ENCODE results near the gene GOSR1. TPM values are rescaled to one million over a fixed set of nuclear protein-coding genes. Genes with fewer than 3 reads are reported as not detected.
"Not testable (repeated sequence)": the region's sequence is repeated elsewhere in the genome, so short reads cannot be mapped to it uniquely, and the experiment has no call there.

Gene GOSR1
- total RNA-seq, 2 experiments from 2014 or later, result 45.3 to 49.3 TPM

DNA sequence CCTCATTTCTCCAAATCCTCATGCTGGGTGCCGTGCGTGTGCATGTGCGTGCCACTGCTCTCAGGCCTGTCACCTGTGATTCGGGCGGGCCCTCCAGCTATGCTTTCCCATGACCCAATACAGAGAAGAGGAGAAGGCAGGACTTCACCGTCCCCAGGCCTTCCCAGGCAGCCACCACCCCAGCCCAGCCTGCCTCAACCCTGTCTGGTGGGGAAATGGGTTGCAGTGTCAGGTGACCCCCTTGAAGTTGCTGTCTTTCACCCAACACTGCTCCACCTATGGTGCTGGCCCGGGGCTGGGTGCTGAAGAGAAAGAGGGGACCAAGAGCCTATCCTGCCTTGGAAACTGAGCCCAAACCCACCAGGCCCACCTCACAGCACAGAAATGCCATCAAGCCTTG is 94.7 kb downstream of the GOSR1 start:
- Mint-ChIP-seq H3K27ac (no peak overlapping the region), H3K4me3 (no peak overlapping the region), H3K4me1 (no peaks in the 10 kb centered on the region), H3K9me3 (ENCODE audit: low read depth) (no peaks in the 10 kb centered on the region), H3K27me3 (no peaks in the 10 kb centered on the region), H3K36me3 (no peaks in the 10 kb centered on the region)
- ATAC-seq (no peak), DNase-seq (no peak)
- CTCF ChIA-PET, result no interaction called here

DNA sequence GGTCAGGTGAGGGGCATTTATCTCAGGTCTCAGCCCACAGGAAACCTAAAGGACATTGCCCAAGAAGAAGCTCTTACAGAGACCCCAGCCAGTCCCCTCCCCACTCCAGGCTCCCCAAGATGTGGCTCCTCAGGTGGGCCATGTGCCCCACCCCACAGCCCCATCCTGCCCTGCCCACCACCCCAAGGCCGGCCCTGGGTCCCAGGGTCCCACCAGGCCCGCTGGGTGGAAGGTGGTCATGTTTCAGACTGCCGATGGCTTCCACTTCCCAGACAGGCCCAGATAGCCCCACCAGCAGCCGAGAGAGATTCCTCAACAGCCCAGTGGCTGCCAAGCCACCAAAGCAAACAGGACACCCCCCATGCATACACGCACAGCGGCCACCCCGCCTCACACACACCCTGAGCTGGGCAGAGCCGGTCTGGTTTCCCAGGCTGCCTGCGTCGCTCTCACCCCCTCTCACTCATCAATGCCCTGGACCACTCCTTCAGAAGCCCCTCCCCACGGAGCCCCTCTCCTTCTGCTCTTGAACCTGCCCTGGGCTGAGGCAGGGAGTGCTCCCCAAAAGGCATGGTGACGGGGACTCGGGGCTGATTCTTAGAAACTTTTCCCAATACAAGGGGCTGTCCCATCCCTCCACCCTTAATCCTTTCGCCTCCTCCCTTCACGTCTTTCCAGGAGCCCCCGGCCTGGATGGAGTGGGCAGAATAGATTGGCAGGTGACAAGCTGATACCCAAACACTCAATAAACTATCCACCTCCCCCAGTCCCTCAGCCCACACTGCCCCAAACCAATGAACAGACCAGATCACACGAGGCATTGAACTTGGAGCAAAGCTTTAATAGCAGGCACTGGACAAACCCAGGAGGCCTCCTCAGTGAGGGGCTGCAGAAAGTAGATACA is 95.7 kb downstream of the GOSR1 start:
- H3K27me3 Mint-ChIP-seq; H3K36me3 Mint-ChIP-seq; H3K4me1 Mint-ChIP-seq; CTCF ChIA-PET; H3K9me3 Mint-ChIP-seq (ENCODE audit: low read depth); H3K4me3 Mint-ChIP-seq; DNase-seq; H3K27ac Mint-ChIP-seq; ATAC-seq: not testable (repeated sequence)

DNA sequence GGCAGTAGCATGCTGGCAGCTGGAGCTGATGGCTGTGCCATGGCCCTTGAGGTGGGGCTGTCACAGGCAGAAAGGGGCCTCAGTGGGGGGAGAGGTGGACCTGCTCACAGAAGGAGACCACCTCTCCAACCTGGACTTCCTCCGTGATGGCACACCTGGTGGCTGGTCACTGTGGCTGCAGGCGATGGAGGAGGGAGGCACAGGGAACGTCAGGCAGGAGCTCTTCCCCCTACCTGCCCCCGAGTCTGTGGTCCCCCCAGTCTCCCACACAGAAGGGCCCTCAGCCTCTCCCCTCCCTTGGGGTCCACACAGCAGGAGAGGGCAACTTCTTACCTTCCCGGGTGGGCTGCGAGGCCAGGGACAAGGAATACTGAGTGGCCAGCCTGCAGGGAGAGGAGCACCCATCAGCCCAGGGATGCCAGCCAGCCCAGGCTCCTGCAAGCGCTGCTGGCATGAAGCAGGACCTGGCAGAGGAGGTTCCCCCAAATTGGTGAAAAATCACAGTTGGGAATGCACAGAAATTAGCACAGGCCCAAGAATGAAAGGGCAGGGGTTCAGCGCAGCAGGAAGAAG is 96.5 kb downstream of the GOSR1 start:
- H3K4me3 Mint-ChIP-seq, result no peak overlapping the region
- no peak overlapping the region for H3K27ac Mint-ChIP-seq
- CTCF ChIA-PET, result no interaction called here
- DNase-seq, result no peak
- no peaks in the 10 kb centered on the region for H3K36me3 Mint-ChIP-seq
- no peaks in the 10 kb centered on the region for H3K4me1 Mint-ChIP-seq
- peaks cover 3% of the 10 kb centered on the region for H3K27me3 Mint-ChIP-seq
- H3K9me3 Mint-ChIP-seq (ENCODE audit: low read depth), result no peaks in the 10 kb centered on the region
- ATAC-seq, result no peak

DNA sequence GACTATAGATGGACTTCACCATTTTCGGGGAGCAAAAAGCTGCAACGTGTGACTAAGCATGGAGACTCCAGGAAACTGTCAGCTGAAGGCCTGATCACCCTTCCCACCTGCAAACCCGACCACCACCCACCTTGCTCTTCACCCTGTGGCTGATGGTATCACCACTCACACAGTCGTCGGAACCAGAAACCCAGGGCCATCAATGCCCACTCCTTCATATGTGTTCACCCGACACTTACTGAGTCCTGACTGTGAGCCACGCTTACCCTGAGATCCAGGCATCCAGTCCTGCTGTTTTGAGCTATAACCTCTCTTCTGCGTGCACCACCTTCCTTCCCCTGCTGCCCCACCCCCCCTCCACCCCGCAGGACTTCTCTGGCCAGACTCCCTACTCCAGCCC is 97.1 kb downstream of the GOSR1 start:
- CTCF ChIA-PET; H3K36me3 Mint-ChIP-seq; DNase-seq; H3K9me3 Mint-ChIP-seq (ENCODE audit: low read depth); H3K27me3 Mint-ChIP-seq; H3K4me3 Mint-ChIP-seq; H3K4me1 Mint-ChIP-seq; ATAC-seq; H3K27ac Mint-ChIP-seq: not testable (repeated sequence)

DNA sequence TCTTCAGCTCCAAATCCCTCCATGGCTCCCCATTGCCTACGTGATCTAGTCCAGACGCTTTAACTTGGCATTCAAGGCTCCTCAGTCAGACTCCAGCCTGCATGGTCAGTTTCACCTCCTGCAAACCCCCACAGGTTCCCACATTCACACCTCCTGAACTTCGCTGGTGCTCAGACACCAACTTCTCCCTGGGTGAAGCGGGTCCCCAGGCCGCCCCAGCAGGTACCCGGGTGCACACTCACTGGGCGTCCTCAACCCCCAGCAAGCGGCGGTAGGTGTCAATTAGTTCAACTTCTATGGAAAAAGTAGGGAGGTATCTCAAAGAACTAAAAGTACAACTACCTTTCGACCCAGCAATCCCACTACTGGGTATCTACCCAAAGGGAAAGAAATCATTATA is 97.6 kb downstream of the GOSR1 start:
- H3K27ac Mint-ChIP-seq; H3K36me3 Mint-ChIP-seq; ATAC-seq; H3K9me3 Mint-ChIP-seq (ENCODE audit: low read depth); H3K4me3 Mint-ChIP-seq; CTCF ChIA-PET; DNase-seq; H3K27me3 Mint-ChIP-seq; H3K4me1 Mint-ChIP-seq: not testable (repeated sequence)

DNA sequence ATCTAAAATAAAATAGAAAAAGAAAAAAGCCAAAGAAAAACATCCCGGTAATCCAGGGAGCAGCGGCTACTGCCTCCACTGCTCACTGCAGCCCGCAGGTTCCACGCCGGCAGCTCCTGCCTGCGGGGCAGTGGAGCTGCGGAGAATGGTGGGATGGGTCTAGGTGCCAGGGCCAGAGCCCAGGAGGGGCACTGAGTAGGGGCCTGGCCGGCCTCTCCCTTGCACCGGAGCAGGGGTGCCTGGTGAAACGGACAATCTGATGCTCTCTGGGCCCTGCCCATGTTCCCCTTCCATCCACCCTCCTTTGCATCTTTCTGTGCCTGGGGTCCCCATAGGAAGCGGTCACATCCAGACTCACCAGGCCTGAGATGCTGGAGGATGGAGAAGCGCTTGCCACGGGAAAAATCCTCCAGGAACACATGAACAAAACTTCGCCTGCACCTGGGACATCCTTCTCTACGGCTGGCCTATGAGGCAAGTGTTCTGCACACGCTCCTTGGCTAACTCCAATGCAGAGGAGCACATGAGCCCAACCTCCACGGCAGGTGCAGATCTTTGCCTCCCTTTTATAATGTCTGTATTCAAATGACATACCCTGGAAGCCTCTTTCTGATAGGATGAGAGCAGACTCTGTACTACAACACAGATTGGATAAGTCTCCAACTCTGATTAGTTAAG is 98.6 kb downstream of the GOSR1 start:
- H3K27me3 Mint-ChIP-seq; H3K9me3 Mint-ChIP-seq (ENCODE audit: low read depth); DNase-seq; H3K4me1 Mint-ChIP-seq; H3K4me3 Mint-ChIP-seq; CTCF ChIA-PET; H3K27ac Mint-ChIP-seq; ATAC-seq; H3K36me3 Mint-ChIP-seq: not testable (repeated sequence)

DNA sequence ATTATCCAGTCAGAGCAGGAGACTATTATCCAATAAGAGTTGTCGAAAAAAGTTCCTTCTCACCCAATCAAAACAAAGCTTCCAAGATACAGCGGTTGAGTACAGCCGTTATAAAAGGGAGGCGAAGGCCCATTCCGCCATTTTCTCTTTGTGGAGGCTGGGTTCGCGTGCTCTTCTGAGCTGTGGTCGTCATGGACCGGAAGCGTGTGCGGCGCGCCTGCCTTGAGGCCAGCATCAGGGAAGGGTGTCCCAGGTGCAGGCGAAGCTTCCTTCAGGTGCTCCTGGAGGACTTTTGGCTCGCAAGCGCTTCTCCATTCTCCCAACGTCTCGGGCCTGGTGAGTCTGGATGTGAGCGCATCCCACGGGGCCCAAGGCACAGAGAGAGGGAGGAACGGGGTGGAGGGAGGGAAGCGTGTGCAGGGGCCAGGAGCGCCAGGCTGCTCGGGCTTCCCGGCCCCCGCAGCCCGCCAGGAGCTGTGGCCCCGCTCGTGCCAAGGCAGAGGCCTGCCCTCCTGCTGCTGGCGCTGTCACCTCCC is 99.2 kb downstream of the GOSR1 start:
- H3K27ac Mint-ChIP-seq, result no peak overlapping the region
- no peak overlapping the region for H3K4me3 Mint-ChIP-seq
- H3K36me3 Mint-ChIP-seq, result no peaks in the 10 kb centered on the region
- no peaks in the 10 kb centered on the region for H3K9me3 Mint-ChIP-seq (ENCODE audit: low read depth)
- no peaks in the 10 kb centered on the region for H3K4me1 Mint-ChIP-seq
- DNase-seq (peak; percentile 23), ATAC-seq (no peak)
- CTCF ChIA-PET, result no interaction called here
- peaks cover 10% of the 10 kb centered on the region for H3K27me3 Mint-ChIP-seq

Other genes with a start within 250 kb of the GOSR1 start
- under 1 TPM in 1 of 2 experiments, not detected in 1; 0.12 TPM for gene SLC6A4, start 241.7 kb upstream of the GOSR1 start, total RNA-seq
- 10 to 100 TPM; 68.0 to 70.5 TPM for gene BLMH, start 185.5 kb upstream of the GOSR1 start, total RNA-seq
- not detected for gene TMIGD1, start 143.4 kb upstream of the GOSR1 start, total RNA-seq
- 10 to 100 TPM; 19.9 to 25.6 TPM for gene CPD, start 98.5 kb upstream of the GOSR1 start, total RNA-seq